Activated CD8-positive, alpha-beta memory T cell treated with anti-CD3 and anti-CD28 coated beads, Interleukin-2, amount 50 U/mL, for 1 hour (primary cell): ENCODE data around the gene RBP7.

ENCODE experiments used
- DNase-seq: peaks from one replicate; pipeline ENCODE4 v3.0.0-alpha.2; 2020; ENCODE audit errors: extremely low read depth

Gene RBP7

DNA sequence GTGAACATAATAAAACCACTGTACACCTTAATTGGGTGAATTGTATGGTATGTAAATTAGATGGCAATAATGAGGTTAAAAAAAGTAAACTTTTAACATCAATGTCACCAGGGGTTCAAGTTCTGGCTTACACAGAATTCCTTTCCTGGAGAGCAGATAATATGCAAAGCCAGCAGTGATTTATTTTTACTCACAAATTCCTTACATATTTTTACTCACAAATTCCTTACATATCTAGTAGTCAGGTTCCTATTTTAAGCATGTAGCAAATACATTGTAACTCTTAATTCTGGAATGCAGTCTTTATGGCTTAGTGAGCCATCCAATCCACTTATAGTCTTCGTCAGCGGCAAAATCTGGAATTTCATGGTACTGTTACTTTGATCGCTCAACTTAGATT, 34.4 kb downstream of the RBP7 start:
- no peak for DNase-seq

DNA sequence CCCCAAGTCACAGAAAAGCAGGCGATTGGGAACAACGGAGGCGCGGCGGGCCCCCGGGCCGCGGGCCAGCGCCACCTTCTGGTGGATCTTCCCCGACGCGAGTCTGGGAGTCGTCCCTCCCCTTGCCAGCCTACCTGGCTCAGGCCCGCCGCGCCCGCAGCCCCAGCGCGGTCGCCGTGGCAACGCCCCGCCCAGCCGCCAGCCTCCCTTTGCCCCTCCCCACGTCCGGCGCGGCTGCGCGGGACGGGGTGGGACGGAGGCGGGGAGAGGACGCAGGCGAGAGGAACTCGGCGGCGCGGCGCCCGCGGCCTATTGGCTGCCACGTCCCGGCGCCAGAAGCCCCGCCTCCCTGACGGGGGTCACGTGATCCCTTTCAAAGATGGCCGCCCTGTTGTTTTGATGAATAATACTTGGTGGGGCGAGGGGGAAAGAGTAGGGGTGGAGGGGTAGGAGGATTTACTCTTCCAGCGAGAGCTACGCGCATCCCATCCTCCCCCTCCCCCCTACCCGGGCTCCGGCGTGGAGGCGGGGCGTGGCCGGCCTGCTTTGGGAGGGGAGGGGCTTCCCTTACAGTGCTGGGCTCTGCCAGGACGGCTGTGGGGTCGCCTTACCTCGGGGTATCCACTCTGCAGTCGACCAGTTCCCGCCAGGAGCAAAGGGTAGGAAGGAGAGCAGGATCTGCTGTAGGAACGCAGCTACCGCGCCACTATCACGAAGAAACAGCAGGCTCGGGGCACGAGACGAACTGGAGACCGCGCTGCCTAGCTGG, 35.7 kb downstream of the RBP7 start, which contains the start of gene UBE4B:
Gene UBE4B, plus strand, starts transcription at position 369 of the 769 bp plus-strand sequence. CDS start 713 bp downstream, outside the sequence.
- DNase-seq, result peak; percentile 85

GRCh38 chr1:10033359-10033845, 36.4 kb downstream of the RBP7 start:
- no peak for DNase-seq

DNA sequence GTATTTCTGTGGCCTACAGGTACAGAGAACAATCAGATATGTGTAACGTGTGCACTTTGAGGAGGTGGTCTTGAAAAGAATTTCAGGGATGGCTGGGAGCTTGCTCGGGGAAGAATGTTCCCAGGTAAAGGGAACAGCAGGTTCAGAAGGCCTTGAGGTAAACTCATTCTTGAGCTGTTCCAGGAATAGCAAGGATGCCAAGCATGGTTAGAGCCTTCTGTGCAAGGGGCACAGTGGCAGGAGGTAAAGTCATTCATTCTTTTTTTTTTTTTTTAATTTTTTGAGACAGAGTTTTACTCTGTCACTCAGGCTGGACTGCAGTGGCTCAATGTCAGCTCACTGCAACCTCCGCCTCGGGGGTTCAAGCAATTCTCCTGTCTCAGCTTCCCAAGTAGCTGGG, 45.7 kb downstream of the RBP7 start:
- no peak for DNase-seq

- DNase-seq, result no peak
Measured at GRCh38 chr1:10045480-10046355, 48.7 kb downstream of the RBP7 start.

- DNase-seq, result no peak
Measured at GRCh38 chr1:10046356-10047085, 49.5 kb downstream of the RBP7 start.

GRCh38 chr1:10048601-10049000, 51.6 kb downstream of the RBP7 start:
- DNase-seq, result no peak

- DNase-seq, result no peak
Measured at GRCh38 chr1:10050611-10051010, 53.6 kb downstream of the RBP7 start.

DNA sequence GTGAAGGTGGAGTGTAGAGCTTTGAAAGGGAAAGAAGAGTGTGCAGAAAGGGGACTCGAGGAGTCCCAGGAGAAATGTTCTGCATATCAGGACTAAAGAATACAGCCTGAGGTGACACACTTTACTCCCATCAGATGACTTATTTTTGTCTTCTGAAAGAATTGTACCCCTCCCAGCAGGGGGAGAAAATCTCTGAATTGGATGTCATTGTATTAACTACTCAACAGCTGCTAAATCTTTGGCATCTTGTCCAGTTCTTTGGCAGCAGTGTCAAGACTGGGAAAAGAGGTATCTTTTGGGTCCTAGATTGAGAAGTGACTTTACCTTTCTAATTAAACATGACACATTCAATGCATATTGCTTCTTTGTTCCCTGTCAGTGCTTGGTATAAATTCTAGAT, 54.6 kb downstream of the RBP7 start:
- no peak for DNase-seq

DNA sequence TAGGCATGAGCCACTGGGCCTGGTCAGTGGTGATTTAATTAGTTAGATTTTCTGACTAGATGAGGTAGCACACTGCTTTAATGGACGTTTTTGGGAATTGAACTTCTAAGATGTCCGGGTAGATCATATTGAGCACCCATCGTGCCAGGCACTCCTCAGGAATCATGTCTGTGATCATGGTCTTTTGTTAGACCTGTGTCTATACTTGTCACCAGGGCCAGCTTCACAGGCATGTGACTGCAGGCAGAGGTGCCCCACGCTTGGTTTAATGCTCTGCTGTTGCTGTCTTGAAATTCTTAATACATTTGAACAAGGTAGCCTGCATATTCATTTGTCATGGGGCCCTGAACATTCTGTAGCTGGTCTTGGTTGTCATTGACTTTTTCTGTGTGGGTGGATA, 55.3 kb downstream of the RBP7 start:
- DNase-seq, result no peak

- DNase-seq, result no peak
Measured at GRCh38 chr1:10054465-10054864, 57.4 kb downstream of the RBP7 start.

DNA sequence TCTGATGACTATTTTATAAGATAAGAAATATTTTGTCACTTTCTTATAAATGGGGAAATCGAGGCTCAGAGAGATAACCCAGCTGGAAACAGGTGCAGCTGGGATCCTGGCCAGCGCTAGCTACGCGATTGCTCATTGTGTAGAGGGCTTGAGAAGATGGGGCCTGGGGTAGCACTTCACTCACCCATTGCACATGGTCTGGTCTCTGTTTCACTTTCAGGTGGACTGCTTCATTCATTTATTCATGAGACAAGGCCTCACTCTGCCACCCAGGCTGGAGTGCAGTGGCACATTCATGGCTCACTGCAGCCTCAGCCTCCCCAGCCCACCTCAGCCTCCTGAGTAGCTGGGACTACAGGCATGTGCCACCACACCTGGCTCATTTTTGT, 59.6 kb downstream of the RBP7 start:
- DNase-seq, result no peak

DNA sequence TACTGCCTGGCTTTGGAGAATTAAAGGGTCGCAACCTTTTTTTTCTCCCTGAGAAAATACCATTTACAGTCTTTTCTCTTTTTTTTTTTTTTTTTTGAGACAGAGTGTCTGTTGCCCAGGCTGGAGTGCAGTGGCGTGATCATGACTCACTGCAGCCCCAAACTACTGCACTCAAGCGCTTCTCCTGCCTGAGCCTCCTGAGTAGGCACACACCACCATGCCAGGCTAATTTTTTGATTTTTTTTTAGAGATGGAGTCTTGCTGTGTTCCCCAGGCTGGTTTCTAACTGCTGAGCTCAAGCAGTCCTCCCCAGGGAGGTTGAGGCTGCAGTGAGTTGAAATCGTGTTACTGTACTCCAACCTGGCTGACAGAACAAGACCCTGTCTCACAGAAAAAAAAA, 60.3 kb downstream of the RBP7 start:
- DNase-seq, result no peak

DNA sequence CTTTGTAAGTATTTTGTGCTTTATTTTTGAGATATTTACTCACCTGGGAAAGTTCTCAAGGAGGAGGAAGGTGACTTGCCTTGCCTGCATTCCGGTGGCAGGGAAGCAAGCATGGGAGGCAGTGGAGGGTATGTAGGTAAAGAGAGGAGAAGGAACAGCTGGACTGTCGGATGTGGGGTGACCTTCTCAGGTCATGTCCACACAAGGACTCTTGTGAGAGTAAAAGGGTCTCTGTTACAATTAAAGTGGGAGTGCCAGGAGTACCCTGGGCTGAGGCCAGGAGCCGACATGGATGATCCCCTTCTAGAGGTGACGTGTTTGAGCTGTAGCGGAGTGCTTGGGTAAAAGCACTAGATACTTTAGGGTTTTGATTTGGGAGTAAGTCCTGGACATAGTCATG, 60.8 kb downstream of the RBP7 start:
- no peak for DNase-seq

- no peak for DNase-seq
Measured at GRCh38 chr1:10059342-10059718, 62.3 kb downstream of the RBP7 start.

GRCh38 chr1:10060311-10061100, 63.5 kb downstream of the RBP7 start:
- no peak for DNase-seq

- no peak for DNase-seq
Measured at GRCh38 chr1:10061276-10061675, 64.2 kb downstream of the RBP7 start.

DNA sequence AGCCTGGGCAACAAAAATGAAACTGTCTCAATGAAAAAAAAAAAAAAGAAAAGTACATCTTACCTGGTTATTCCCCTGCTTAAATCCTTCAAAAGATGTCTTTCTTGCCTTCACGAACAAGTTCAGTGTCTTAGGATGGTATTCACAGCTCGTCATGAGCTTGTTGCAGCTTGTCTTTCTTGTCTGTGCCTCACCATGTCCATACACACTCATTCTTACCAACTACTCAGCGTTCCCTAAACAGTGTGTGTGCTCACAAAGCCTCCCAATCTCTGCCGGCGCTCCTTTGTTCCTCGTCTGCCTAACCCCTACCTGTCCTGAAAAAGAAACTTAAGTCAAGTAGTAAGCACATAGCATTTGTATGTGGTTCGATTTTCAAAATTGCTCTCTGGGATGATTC, 66.8 kb downstream of the RBP7 start:
- no peak for DNase-seq

DNA sequence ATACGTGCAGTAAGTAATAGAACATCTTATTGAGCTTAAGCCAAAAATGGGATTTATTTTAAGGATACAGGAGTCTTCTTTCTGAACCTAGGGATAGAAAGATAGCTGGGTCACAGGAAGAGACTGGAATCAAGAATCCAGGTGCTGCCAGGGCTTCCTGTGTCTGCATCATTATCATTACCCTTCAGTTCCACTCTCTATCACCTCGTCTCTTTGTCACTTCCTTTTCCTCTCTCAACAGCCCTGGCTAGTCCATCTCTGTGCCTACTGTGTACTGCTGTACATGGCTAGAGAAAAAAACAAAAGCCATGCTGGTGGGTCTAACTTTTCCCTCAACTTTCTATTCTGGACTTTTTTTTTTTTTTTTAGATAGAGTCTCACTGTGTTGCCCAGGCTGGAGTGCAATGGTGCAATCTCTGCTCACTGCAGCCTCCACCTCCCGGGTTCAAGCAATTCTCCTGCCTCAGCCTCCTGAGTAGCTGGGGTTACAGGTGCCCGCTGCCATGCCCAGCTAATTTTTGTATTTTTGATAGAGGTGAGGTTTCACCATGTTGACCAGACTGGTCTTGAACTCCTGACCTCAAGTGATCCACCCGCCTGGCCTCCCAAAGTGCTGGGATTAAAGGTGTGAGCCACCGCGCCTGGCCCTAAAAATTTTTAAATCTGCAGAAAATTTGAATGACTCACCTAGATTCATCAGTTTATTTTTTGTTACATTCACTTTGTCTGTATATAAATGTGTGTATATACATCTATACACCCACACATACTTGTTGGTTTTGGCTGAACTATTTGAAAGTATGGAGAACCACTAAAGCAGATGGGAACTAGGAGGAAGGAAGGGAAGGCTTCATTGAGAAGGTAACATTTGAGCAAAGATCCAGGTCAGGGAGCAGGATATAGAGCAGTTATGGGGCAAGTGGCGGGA, 67.7 kb downstream of the RBP7 start:
- DNase-seq, result no peak

GRCh38 chr1:10065344-10065685, 68.3 kb downstream of the RBP7 start:
- no peak for DNase-seq
